ENCODE results near the gene SLC7A5.

Gene SLC7A5

GRCh38 chr16:87845213-87845612 is 24.1 kb downstream of the SLC7A5 start:
- peak; percentile 46 for DNase-seq

GRCh38 chr16:87844809-87845208 is 24.5 kb downstream of the SLC7A5 start:
- no peak for DNase-seq

- peak; percentile 71 for DNase-seq
These were observed 25.1 kb downstream of the SLC7A5 start for GRCh38 chr16:87844120-87844733.

- DNase-seq, result no peak
These were observed 25.6 kb downstream of the SLC7A5 start for GRCh38 chr16:87843678-87844105.

GRCh38 chr16:87842209-87842869 is 27.0 kb downstream of the SLC7A5 start:
- no peak for DNase-seq

GRCh38 chr16:87841340-87842208 is 27.7 kb downstream of the SLC7A5 start:
- DNase-seq, result no peak

GRCh38 chr16:87840271-87840978 is 28.9 kb downstream of the SLC7A5 start:
- peak; percentile 58 for DNase-seq

- DNase-seq, result no peak
These were observed 29.6 kb downstream of the SLC7A5 start for GRCh38 chr16:87839542-87840270.

- DNase-seq, result no peak
These were observed 30.4 kb downstream of the SLC7A5 start for GRCh38 chr16:87838643-87839541.

- no peak for DNase-seq
These were observed 31.5 kb downstream of the SLC7A5 start for GRCh38 chr16:87837627-87838289.

- no peak for DNase-seq
These were observed 32.3 kb downstream of the SLC7A5 start for GRCh38 chr16:87836844-87837581.

GRCh38 chr16:87836346-87836843 is 32.9 kb downstream of the SLC7A5 start:
- DNase-seq, result no peak

- no peak for DNase-seq
These were observed 33.4 kb downstream of the SLC7A5 start for GRCh38 chr16:87835882-87836331.

GRCh38 chr16:87834668-87835473 is 34.4 kb downstream of the SLC7A5 start:
- no peak for DNase-seq

GRCh38 chr16:87834005-87834667 is 35.2 kb downstream of the SLC7A5 start:
- no peak for DNase-seq

- DNase-seq, result no peak
These were observed 35.8 kb downstream of the SLC7A5 start for GRCh38 chr16:87833548-87833947.

- no peak for DNase-seq
These were observed 36.4 kb downstream of the SLC7A5 start for GRCh38 chr16:87832741-87833502.
